Activated CD8-positive, alpha-beta memory T cell treated with anti-CD3 and anti-CD28 coated beads for 48 hours (primary cell): ENCODE results near the gene GPR61.

Experiments
- DNase-seq, 3 experiments: peaks; one replicate each; pipeline ENCODE4 v3.0.0-alpha.2; 2020; ENCODE audit warnings: low read depth in 2 of 3, low spot score in 2 of 3

The GPR61 gene

GRCh38 chr1:109539676-109540075 lies at the start of gene GPR61:
TSS of gene GPR61 (plus strand) at chr1:109539872. CDS start at chr1:109543023, 3,151 bp downstream.
- no peak for DNase-seq

- no peak for DNase-seq
Observed at GRCh38 chr1:109490029-109490933, 49.4 kb upstream of the GPR61 start.

- DNase-seq, result no peak
Observed at GRCh38 chr1:109490934-109491302, 48.8 kb upstream of the GPR61 start.

GRCh38 chr1:109491372-109491771 lies 48.3 kb upstream of the GPR61 start:
- no peak for DNase-seq

GRCh38 chr1:109492779-109493178 lies 46.9 kb upstream of the GPR61 start:
- no peak for DNase-seq

GRCh38 chr1:109493227-109493626 lies 46.4 kb upstream of the GPR61 start:
- DNase-seq, result no peak

- peak; percentile 80 to 89 (median 81) for DNase-seq
Observed at GRCh38 chr1:109493805-109494539, 45.7 kb upstream of the GPR61 start, which contains the start of gene CYB561D1. TSS of gene CYB561D1 (plus strand) at chr1:109494094. CDS start at chr1:109494140, 46 bp downstream.

- no peak for DNase-seq
Observed at GRCh38 chr1:109495738-109496137, 43.9 kb upstream of the GPR61 start.

- DNase-seq, result no peak
Observed at GRCh38 chr1:109497449-109498160, 42.1 kb upstream of the GPR61 start.

GRCh38 chr1:109498161-109498801 lies 41.4 kb upstream of the GPR61 start:
- DNase-seq, result no peak

GRCh38 chr1:109499081-109499480 lies 40.6 kb upstream of the GPR61 start:
- no peak for DNase-seq

GRCh38 chr1:109499661-109500536 lies 39.8 kb upstream of the GPR61 start:
- peak in 1 of 3 experiments; percentile 36 for DNase-seq

- no peak for DNase-seq
Observed at GRCh38 chr1:109500941-109501381, 38.7 kb upstream of the GPR61 start.

- DNase-seq, result no peak
Observed at GRCh38 chr1:109501644-109502363, 37.9 kb upstream of the GPR61 start.

GRCh38 chr1:109502364-109502851 lies 37.3 kb upstream of the GPR61 start:
- no peak for DNase-seq

GRCh38 chr1:109503935-109504334 lies 35.7 kb upstream of the GPR61 start:
- DNase-seq, result no peak

GRCh38 chr1:109504974-109505373 lies 34.7 kb upstream of the GPR61 start:
- DNase-seq, result no peak

- no peak for DNase-seq
Observed at GRCh38 chr1:109508001-109508872, 31.4 kb upstream of the GPR61 start.
